ENCODE data around the gene ARHGAP25. TPM values are rescaled to one million over a fixed set of nuclear protein-coding genes. Genes with fewer than 3 reads are reported as not detected.

ARHGAP25 gene
- polyA plus RNA-seq, 4 donors = 1.8 to 7.6 (median 3.1) TPM

DNA sequence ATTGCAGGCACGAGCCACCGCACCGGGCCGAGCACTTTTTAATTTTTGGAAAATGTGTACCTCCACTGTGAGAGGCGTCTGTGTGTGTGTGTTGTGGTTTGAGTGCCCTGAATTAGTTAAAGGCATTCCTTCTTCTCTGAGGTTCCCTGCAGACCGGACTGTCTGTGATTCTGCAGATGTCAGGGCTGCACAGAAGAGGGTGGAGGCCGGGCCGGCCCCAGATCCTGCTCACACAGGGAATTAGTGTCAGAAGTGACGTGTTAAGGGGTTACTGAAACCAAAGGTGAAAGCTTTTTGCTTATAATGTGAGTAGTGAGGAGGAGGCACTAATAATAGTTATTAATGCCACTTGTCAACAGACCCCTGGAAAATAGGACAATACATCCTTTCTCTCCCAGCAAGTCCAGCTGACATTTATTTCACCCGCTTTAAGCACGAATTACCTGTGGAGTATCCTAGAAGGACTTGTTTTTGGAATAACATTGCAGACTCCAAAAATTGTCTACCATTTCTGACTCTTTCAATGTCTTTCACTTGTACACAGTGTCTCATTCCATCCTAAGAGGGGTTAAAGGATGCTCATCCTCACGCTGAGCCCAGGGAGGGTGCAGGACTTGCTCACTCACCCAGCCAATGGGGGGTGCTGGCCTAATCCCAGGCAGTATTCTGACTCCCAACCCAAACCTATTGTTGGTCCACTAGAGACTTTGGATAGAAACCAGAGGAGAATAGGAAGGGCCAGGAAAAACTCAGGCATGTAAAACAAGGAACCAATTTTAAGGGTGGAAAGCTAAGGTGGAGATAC is 16.2 kb downstream of the ARHGAP25 start:
- no peak for DNase-seq
- no peak overlapping the region for H3K4me3 ChIP-seq (ENCODE audit: low read depth in 1 of 3, low read length in 3 of 3)
- peak overlapping the region in 1 of 3 donors; percentile 17 for H3K27ac ChIP-seq (ENCODE audit: low read depth in 1 of 3, low read length in 2 of 3)
- FAIRE-seq = no peak
- no peaks in the 10 kb centered on the region for H3K36me3 ChIP-seq (ENCODE audit: control insufficient read depth in 3 of 3, insufficient read depth in 2 of 3, low read depth in 1 of 3, low read length in 3 of 3)
- no peaks in the 10 kb centered on the region for H3K9me3 ChIP-seq (ENCODE audit: control insufficient read depth in 2 of 2, insufficient read depth in 1 of 2, low read depth in 1 of 2, low read length in 1 of 2)
- H3K4me1 ChIP-seq (ENCODE audit: control insufficient read depth in 3 of 3, insufficient read depth in 2 of 3, low read depth in 1 of 3, low read length in 2 of 3) = peaks cover 0 to 3% (median 0%) of the 10 kb centered on the region in 3 donors
- WGBS, 3 donors = 93 to 98% (median 93%) methylated on average over 12 of the region's 12 CpGs
- no peaks in the 10 kb centered on the region for H3K27me3 ChIP-seq (ENCODE audit: control insufficient read depth in 3 of 3, insufficient read depth in 3 of 3, low read length in 3 of 3)

DNA sequence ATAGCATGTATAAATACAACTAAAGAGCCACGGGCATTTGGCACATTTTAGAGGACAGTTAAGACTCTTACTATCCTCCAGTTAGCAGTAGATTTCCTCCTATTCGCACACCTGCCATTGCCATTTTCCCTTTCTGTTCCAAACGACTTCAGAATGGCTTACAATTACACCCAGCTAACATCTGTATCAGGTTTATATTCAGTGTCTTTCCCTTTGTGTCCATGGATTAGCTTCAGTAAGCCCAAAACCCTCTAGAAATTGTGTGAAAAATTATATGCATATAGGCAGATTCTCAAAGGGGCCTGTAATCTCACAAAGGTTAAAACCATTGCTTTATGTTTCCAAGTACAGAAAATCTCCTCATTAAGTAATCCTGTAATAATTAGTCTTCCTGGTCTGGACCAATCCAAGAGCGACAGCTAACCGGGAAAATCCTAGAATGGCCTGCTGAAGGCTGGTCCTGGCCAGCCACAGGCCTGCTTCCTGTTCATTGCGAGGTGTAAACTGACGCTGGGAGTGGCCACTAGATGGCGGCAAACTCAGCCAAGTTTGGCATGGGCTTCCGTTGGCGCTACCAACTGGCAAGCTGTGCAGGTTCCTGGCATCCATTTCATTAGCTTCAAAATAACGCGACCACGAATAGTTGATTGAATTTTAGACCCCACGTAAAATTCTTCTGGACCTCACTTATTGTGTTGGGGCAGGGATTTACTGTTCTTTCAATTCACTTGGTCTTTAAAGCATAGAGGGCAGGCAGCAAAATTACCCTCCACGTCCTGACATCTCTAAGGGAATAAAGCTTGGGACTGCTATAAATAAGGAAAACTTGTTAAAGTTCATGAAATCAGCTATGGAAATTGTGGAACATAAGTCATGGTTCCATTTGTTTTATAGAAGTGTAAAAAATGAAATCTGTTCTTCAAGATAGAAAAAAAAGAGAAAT is 17.1 kb downstream of the ARHGAP25 start:
- peak; percentile 86 to 91 for DNase-seq
- Histone ChIP-seq H3K27me3 (ENCODE audit: control insufficient read depth in 3 of 3, insufficient read depth in 3 of 3, low read length in 3 of 3) (no peaks in the 10 kb centered on the region), H3K36me3 (ENCODE audit: control insufficient read depth in 3 of 3, insufficient read depth in 2 of 3, low read depth in 1 of 3, low read length in 3 of 3) (no peaks in the 10 kb centered on the region), H3K9me3 (ENCODE audit: control insufficient read depth in 2 of 2, insufficient read depth in 1 of 2, low read depth in 1 of 2, low read length in 1 of 2) (no peaks in the 10 kb centered on the region), H3K4me1 (ENCODE audit: control insufficient read depth in 3 of 3, insufficient read depth in 2 of 3, low read depth in 1 of 3, low read length in 2 of 3) (peaks cover 0 to 3% (median 0%) of the 10 kb centered on the region in 3 donors), H3K27ac (ENCODE audit: low read depth in 1 of 3, low read length in 2 of 3) (peak overlapping the region in 1 of 3 donors; percentile 36), H3K4me3 (ENCODE audit: low read depth in 1 of 3, low read length in 3 of 3) (no peak overlapping the region)
- no peak for FAIRE-seq
- WGBS, 3 donors = 19 to 20% (median 20%) methylated on average over 15 of the region's 15 CpGs

DNA sequence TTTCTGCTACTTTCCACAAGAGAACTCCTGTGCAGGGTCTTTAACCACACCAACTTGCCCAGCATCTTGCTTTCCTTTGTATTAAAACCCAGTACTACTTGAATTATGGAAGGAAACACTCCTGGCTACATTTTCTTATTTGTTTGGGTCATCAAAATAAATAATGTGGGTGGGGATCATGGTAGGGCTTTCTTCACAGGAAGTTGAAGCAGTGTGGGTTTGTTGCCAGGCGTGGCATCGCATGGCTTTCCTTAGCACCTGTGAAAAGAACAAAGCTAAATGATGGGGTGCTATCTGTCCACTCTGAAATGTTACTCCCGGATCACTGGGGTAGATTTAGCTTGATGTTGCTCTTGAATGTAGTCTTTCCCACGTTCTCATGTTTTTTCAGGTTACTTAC is 18.7 kb downstream of the ARHGAP25 start:
- no peaks in the 10 kb centered on the region for H3K9me3 ChIP-seq (ENCODE audit: control insufficient read depth in 2 of 2, insufficient read depth in 1 of 2, low read depth in 1 of 2, low read length in 1 of 2)
- no peaks in the 10 kb centered on the region for H3K27me3 ChIP-seq (ENCODE audit: control insufficient read depth in 3 of 3, insufficient read depth in 3 of 3, low read length in 3 of 3)
- no peak for DNase-seq
- WGBS, 3 donors = 69 to 77% (median 72%) methylated on average over 4 of the region's 4 CpGs
- no peak for FAIRE-seq
- no peaks in the 10 kb centered on the region for H3K36me3 ChIP-seq (ENCODE audit: control insufficient read depth in 3 of 3, insufficient read depth in 2 of 3, low read depth in 1 of 3, low read length in 3 of 3)
- peaks cover 0 to 3% (median 0%) of the 10 kb centered on the region in 3 donors for H3K4me1 ChIP-seq (ENCODE audit: control insufficient read depth in 3 of 3, insufficient read depth in 2 of 3, low read depth in 1 of 3, low read length in 2 of 3)
- no peak overlapping the region for H3K4me3 ChIP-seq (ENCODE audit: low read depth in 1 of 3, low read length in 3 of 3)
- H3K27ac ChIP-seq (ENCODE audit: low read depth in 1 of 3, low read length in 2 of 3) = no peak overlapping the region

DNA sequence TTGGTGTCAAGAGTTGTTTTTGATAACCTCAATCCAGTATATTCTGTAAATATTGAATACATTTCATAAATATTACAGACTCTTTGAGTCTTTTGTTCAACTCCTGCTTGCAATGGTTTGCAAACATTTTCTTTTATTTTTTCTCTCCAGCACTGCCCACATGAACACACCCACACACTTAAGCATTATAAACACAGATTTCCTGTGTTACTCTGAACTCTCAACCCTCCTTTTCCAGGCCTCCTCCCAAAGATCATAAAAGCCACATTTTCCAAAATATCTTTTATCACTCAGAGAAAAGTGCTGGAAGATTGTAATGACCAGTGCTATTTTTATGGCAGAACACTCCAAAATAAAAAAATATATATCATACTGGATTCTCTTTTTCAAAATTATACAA is 20.5 kb downstream of the ARHGAP25 start:
- FAIRE-seq = no peak
- H3K27ac ChIP-seq (ENCODE audit: low read depth in 1 of 3, low read length in 2 of 3) = no peak overlapping the region
- no peaks in the 10 kb centered on the region for H3K36me3 ChIP-seq (ENCODE audit: control insufficient read depth in 3 of 3, insufficient read depth in 2 of 3, low read depth in 1 of 3, low read length in 3 of 3)
- DNase-seq = peak in 1 of 2 donors; percentile 9
- H3K4me3 ChIP-seq (ENCODE audit: low read depth in 1 of 3, low read length in 3 of 3) = no peak overlapping the region
- no peaks in the 10 kb centered on the region for H3K9me3 ChIP-seq (ENCODE audit: control insufficient read depth in 2 of 2, insufficient read depth in 1 of 2, low read depth in 1 of 2, low read length in 1 of 2)
- peaks cover 0 to 3% (median 0%) of the 10 kb centered on the region in 3 donors for H3K4me1 ChIP-seq (ENCODE audit: control insufficient read depth in 3 of 3, insufficient read depth in 2 of 3, low read depth in 1 of 3, low read length in 2 of 3)
- no peaks in the 10 kb centered on the region for H3K27me3 ChIP-seq (ENCODE audit: control insufficient read depth in 3 of 3, insufficient read depth in 3 of 3, low read length in 3 of 3)

DNA sequence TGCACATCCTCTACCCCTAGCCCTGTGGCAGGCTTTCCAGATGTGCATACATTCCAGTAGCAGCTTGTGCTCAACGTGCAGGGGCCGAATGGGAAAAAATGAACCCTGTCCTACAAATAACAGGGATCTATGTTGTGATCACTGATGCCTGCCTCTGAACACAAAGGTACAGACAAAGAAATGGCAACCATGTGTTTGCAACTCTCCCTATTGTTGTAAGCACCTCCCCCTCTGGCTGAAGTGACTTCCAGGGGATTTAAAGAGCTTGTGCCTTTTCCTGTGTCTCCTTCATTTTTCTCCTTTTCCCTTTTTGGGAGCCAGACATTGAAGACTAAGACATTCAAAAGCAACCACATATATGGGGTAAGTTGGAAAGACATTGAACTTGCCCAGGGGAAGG is 21.6 kb downstream of the ARHGAP25 start:
- FAIRE-seq = no peak
- WGBS, 3 donors = 74 to 100% (median 80%) methylated on average over 2 of the region's 2 CpGs
- no peak for DNase-seq
- H3K27ac ChIP-seq (ENCODE audit: low read depth in 1 of 3, low read length in 2 of 3) = no peak overlapping the region
- H3K9me3 ChIP-seq (ENCODE audit: control insufficient read depth in 2 of 2, insufficient read depth in 1 of 2, low read depth in 1 of 2, low read length in 1 of 2) = no peaks in the 10 kb centered on the region
- H3K27me3 ChIP-seq (ENCODE audit: control insufficient read depth in 3 of 3, insufficient read depth in 3 of 3, low read length in 3 of 3) = no peaks in the 10 kb centered on the region
- no peaks in the 10 kb centered on the region for H3K36me3 ChIP-seq (ENCODE audit: control insufficient read depth in 3 of 3, insufficient read depth in 2 of 3, low read depth in 1 of 3, low read length in 3 of 3)
- peaks cover 0 to 3% (median 0%) of the 10 kb centered on the region in 3 donors for H3K4me1 ChIP-seq (ENCODE audit: control insufficient read depth in 3 of 3, insufficient read depth in 2 of 3, low read depth in 1 of 3, low read length in 2 of 3)
- no peak overlapping the region for H3K4me3 ChIP-seq (ENCODE audit: low read depth in 1 of 3, low read length in 3 of 3)

DNA sequence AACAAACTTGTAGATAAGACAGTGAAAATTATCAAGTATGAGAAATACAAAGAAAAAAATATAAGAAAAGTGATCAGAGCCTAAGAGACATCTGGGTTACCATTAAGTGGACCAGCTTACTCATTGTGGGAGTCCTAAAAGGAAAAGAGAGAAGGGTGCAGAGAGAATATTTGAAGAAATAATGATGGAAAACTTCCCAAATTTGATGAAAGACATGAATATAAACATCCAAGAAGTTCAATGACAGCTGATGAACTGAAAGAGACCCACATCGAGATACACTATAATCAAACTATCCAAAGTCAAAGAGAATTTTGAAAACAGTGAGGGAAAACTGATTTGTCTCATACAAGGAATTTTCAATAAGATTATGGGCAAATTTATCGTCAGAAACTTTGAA is 22.5 kb downstream of the ARHGAP25 start:
- Histone ChIP-seq H3K27ac (ENCODE audit: low read depth in 1 of 3, low read length in 2 of 3) (no peak overlapping the region), H3K9me3 (ENCODE audit: control insufficient read depth in 2 of 2, insufficient read depth in 1 of 2, low read depth in 1 of 2, low read length in 1 of 2) (no peaks in the 10 kb centered on the region), H3K4me3 (ENCODE audit: low read depth in 1 of 3, low read length in 3 of 3) (no peak overlapping the region), H3K4me1 (ENCODE audit: control insufficient read depth in 3 of 3, insufficient read depth in 2 of 3, low read depth in 1 of 3, low read length in 2 of 3) (peaks cover 0 to 3% (median 0%) of the 10 kb centered on the region in 3 donors), H3K27me3 (ENCODE audit: control insufficient read depth in 3 of 3, insufficient read depth in 3 of 3, low read length in 3 of 3) (no peaks in the 10 kb centered on the region), H3K36me3 (ENCODE audit: control insufficient read depth in 3 of 3, insufficient read depth in 2 of 3, low read depth in 1 of 3, low read length in 3 of 3) (no peaks in the 10 kb centered on the region)
- 77 to 96% (median 95%) methylated on average over 2 of the region's 2 CpGs for WGBS, 3 donors
- FAIRE-seq (no peak), DNase-seq (no peak)

DNA sequence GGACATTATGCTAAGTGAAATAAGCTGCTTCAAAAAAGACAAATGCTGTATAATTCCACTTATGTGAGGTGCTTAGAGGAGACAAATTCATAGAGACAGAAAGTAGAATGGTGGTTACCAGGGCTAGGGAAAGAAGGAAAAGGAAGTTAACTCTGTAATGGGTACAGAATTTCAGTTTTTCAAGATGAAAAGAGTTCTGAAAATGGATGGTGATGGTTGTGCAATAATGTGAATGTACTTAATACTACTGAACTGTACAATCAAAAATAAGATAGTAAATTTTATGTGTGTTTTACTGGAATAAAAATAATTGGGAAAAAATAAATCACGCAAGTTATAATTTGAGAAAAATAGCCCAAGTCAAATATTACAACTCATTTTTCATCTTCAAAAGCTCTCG is 27.5 kb downstream of the ARHGAP25 start:
- H3K27ac ChIP-seq (ENCODE audit: low read depth in 1 of 3, low read length in 2 of 3) = peak overlapping the region in 1 of 3 donors; percentile 29
- no peak for DNase-seq
- no peak for FAIRE-seq
- H3K4me1 ChIP-seq (ENCODE audit: control insufficient read depth in 3 of 3, insufficient read depth in 2 of 3, low read depth in 1 of 3, low read length in 2 of 3) = peaks cover 0 to 4% (median 0%) of the 10 kb centered on the region in 3 donors
- no peaks in the 10 kb centered on the region for H3K36me3 ChIP-seq (ENCODE audit: control insufficient read depth in 3 of 3, insufficient read depth in 2 of 3, low read depth in 1 of 3, low read length in 3 of 3)
- H3K4me3 ChIP-seq (ENCODE audit: low read depth in 1 of 3, low read length in 3 of 3) = no peak overlapping the region
- no peaks in the 10 kb centered on the region for H3K9me3 ChIP-seq (ENCODE audit: control insufficient read depth in 2 of 2, insufficient read depth in 1 of 2, low read depth in 1 of 2, low read length in 1 of 2)
- WGBS, 3 donors = 66 to 93% (median 75%) methylated on average over 2 of the region's 2 CpGs
- peaks cover 0 to 5% (median 0%) of the 10 kb centered on the region in 3 donors for H3K27me3 ChIP-seq (ENCODE audit: control insufficient read depth in 3 of 3, insufficient read depth in 3 of 3, low read length in 3 of 3)

DNA sequence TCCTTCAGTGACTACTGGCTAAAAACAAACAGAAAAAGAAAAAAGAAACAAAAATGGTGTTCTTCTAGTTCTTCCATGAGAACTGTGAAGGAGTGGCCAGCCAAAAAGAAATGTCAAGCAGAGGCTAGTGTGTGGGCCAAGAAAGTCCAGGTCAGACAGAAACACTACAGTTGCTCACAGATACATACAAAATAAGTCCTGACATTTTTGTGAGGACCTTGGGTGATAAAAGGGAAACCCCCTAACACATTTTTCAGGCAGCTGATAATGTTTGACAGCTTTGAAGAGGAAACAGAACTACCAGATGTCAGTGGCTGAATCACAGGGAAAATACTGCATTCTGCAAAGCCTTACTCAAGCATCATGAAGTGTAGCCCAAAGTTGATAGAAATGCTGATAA is 28.1 kb downstream of the ARHGAP25 start:
- Histone ChIP-seq H3K27ac (ENCODE audit: low read depth in 1 of 3, low read length in 2 of 3) (peak overlapping the region in 1 of 3 donors; percentile 29), H3K4me3 (ENCODE audit: low read depth in 1 of 3, low read length in 3 of 3) (no peak overlapping the region), H3K36me3 (ENCODE audit: control insufficient read depth in 3 of 3, insufficient read depth in 2 of 3, low read depth in 1 of 3, low read length in 3 of 3) (no peaks in the 10 kb centered on the region), H3K9me3 (ENCODE audit: control insufficient read depth in 2 of 2, insufficient read depth in 1 of 2, low read depth in 1 of 2, low read length in 1 of 2) (no peaks in the 10 kb centered on the region), H3K27me3 (ENCODE audit: control insufficient read depth in 3 of 3, insufficient read depth in 3 of 3, low read length in 3 of 3) (peaks cover 0 to 5% (median 0%) of the 10 kb centered on the region in 3 donors), H3K4me1 (ENCODE audit: control insufficient read depth in 3 of 3, insufficient read depth in 2 of 3, low read depth in 1 of 3, low read length in 2 of 3) (peaks cover 0 to 4% (median 0%) of the 10 kb centered on the region in 3 donors)
- DNase-seq (no peak), FAIRE-seq (no peak)

Data from small intestine (tissue), 7 donors.